ENCODE data around the gene EIF4E1B.

Gene EIF4E1B

DNA sequence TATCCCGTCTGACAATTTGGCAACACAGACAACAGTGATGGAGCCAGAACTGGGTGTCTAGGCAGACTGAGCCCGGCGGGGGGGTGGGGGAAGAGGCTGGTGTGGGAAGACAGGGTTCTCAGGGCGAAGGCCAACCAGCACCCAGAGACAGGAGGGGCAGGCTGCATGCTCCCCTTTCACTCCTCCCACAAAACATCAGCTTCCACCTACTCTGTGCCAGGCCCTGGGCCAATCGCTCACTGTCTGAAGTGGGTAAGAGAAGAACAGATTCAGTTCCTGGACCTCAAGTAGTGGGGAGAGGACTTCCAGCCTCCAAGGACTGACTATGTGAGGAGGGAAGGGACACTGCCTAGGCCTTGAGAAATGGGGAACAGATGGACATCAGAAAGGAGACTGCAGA, 2.9 kb upstream of the EIF4E1B start:
- no peak overlapping the region for H3K4me3 ChIP-seq (ENCODE audit: low read depth, low read length)
- TF ChIP-seq, protein P1, sequence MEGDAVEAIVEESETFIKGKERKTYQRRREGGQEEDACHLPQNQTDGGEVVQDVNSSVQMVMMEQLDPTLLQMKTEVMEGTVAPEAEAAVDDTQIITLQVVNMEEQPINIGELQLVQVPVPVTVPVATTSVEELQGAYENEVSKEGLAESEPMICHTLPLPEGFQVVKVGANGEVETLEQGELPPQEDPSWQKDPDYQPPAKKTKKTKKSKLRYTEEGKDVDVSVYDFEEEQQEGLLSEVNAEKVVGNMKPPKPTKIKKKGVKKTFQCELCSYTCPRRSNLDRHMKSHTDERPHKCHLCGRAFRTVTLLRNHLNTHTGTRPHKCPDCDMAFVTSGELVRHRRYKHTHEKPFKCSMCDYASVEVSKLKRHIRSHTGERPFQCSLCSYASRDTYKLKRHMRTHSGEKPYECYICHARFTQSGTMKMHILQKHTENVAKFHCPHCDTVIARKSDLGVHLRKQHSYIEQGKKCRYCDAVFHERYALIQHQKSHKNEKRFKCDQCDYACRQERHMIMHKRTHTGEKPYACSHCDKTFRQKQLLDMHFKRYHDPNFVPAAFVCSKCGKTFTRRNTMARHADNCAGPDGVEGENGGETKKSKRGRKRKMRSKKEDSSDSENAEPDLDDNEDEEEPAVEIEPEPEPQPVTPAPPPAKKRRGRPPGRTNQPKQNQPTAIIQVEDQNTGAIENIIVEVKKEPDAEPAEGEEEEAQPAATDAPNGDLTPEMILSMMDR (IDR thresholded peaks at IDR 0.05; ENCODE audit: borderline replicate concordance, insufficient read depth, low read depth, low read length), result no peak

DNA sequence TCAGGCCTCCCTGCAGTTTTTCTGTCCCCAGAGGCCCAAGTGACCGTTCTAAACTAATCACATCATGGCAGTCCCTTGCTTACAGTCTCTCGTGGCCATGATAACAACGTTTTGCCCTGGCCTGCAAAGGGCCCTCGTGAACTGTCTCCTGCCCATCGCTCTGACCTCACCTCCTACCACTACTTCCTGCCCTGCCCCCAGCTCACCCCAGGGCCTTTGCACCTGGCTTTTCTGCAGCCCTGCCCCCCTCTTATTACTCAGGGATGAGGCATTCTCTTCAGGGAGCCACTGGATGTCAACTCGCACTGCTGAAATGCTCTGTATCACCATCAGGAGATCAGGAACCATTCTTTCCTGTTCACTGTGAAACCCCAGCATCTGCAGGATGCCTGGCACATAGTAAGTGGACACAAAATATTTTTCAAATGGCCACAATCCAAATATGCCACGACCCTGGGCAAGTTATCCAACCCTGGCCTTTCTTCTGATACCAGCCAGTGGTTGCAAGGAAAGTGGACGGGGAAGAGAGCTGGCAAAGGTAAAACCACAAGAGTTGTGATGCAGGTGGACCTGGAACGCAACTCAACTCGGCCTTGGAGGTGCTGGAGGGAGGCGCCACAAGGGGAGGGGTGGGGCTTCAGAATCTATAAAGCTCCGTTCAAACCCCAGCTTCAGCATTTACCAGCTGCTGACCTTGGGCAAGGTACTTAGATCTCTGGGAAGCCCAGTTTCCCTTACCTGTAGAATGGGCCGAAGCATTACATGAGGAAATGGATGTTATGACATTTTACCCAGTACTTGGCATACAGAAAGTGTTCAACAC, 1.9 kb upstream of the EIF4E1B start:
- TF ChIP-seq, protein P1 (IDR thresholded peaks at IDR 0.05; ENCODE audit: borderline replicate concordance, insufficient read depth, low read depth, low read length), result no peak
- H3K4me3 ChIP-seq (ENCODE audit: low read depth, low read length), result no peak overlapping the region

DNA sequence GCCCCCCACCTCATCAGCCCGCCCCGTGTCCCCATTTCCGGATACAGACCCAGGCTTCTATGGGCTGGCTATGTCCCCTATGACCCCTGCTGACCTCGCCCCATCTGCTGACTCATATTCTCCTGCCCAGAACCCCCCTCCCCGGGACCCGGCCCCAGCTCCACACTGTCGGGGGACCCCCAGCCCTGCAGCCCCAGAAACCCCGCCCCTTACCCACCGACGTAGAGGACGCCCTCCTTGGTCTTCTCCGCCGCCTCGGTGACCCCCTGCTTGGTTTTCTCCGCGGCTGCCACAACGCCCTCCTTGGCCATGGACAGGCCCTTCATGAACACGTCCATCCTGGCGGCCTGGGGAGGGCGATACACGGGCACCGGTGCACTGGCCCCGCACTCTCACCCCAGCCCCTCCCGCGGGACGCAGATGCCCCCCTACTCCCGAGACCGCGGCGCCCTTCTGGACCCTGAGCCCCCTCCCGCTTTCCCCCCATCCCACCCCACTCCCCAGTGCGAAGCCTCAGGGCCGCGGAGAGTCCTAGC, 1.1 kb upstream of the EIF4E1B start:
- H3K4me3 ChIP-seq (ENCODE audit: low read depth, low read length), result no peak overlapping the region
- TF ChIP-seq, protein P1 (IDR thresholded peaks at IDR 0.05; ENCODE audit: borderline replicate concordance, insufficient read depth, low read depth, low read length), result no peak

DNA sequence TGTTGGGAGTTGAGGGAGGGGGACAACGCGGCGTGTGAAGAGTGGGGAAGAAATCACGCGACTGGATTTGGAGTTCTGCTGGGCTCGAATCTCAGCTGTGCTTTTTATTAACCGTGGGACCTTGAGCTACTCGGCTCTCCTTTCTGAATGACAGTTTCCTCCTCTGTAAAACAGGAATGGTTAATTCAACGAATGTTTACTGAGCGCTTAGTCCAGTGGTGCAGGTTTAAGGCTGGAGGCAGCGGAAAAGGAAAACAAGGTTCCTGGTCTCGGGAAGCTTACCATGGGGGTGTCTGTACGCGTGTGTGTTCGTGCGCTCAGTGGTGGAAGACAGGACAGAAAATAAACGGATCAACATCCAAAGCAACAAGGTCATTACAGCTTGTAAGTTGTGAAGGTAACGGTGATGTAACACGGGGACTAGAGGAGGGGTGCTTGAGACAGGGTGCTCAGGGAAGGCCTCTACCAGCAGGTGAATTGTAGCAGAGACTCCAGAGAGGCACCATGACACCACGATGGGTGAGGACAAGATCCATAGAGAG, 277 bp downstream of the EIF4E1B start:
- no peak overlapping the region for H3K4me3 ChIP-seq (ENCODE audit: low read depth, low read length)
- TF ChIP-seq, protein P1 (IDR thresholded peaks at IDR 0.05; ENCODE audit: borderline replicate concordance, insufficient read depth, low read depth, low read length), result no peak

DNA sequence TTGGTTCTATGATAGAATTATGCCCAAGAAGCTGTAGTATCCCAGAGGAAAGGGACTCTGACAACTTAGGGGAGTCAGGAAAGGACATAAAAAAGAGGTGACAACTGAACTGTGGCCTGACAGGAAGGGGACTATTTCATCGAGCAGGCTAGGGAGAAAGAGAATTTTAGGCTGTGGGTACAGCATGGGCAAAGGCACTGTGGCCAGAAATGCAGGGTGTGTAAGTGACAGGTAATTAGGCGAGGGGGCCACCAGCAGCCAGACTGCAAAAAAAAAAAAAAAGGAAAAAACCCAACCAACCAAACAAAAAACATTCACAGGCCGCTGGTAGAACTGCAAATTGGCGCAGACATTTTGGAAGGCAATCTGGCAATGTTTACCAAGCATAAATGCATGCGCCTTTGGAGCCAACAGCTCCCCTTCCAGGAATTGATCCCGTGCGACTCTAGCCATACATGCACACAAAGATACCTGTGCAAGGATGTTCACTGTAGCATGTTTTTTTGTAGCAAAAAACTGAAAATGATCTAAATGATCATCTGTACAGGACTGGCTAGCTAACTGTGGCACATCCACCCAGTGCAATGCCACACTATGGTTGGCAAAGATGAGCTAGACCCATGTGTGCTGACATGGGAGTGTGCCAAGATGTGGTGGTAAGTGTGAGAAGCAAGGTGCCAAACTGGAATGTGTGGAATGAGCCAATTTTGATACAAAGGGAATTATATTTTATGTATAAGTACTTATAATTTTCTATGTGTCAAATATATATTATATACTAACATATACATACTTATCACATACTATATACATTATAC, 1.1 kb downstream of the EIF4E1B start:
- TF ChIP-seq, protein P1 (IDR thresholded peaks at IDR 0.05; ENCODE audit: borderline replicate concordance, insufficient read depth, low read depth, low read length), result no peak
- H3K4me3 ChIP-seq (ENCODE audit: low read depth, low read length), result no peak overlapping the region

DNA sequence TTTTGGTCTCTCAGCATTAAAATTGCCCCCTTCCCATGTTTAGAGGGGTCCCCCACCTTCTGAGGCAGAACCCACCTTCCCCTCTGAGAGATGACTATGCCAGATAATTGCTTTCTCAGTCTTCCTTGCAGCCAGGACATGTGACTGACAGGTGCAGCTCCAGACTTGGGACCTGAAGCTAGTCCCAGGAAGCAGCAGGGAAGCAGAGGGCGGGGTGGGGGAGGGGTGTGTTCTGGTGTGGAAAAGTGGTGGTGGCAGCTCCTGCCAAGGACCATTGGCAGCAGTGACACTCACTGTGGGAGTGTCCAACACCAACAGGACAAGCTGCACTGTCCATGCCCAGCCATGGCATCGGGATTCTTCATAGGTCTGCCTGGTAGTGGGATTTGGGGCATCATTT, 2.3 kb downstream of the EIF4E1B start:
- no peak overlapping the region for H3K4me3 ChIP-seq (ENCODE audit: low read depth, low read length)
- TF ChIP-seq, protein P1 (IDR thresholded peaks at IDR 0.05; ENCODE audit: borderline replicate concordance, insufficient read depth, low read depth, low read length), result no peak

All from GM12875 (cell line).